SK-N-SH (cell line): ENCODE results near the gene ART5. TPM values are rescaled to one million over a fixed set of nuclear protein-coding genes. Genes with fewer than 3 reads are reported as not detected.

Source experiments
- CTCF ChIA-PET: fragments of 300-600, 350-600 bp; formaldehyde crosslinking; extraction: SDS; loops from one replicate; lab custom pipeline; 2021; lab: Yijun Ruan, JAX
- POLR2A ChIA-PET: fragments of 350-600 bp; sonication (Branson Sonifier 250); formaldehyde crosslinking; extraction: SDS; loops from one replicate; lab custom pipeline; 2020; ENCODE audit warnings: antibody characterized with exemption, inconsistent platforms; lab: Yijun Ruan, JAX
- DNase-seq: peaks from one replicate; pipeline ENCODE4 v3.0.0; 2012
- H2AFZ ChIP-seq: fragments of 200-600 bp; sonication (generic); 2 replicates; pipeline ENCODE4 v1.8.1; 2016; ENCODE audit warnings: antibody characterized with exemption, mild to moderate bottlenecking, low read depth
- H3F3A ChIP-seq: fragments of 200-600 bp; sonication (generic); replicated peaks from 2 replicates; pipeline ENCODE3; 2016; ENCODE audit warnings: antibody characterized with exemption, mild to moderate bottlenecking; ENCODE audit not compliant: insufficient read depth
- H3K27ac ChIP-seq, 2 experiments: fragments of 200-500 bp in 1 of 2; fragments of 200-600 bp in 1 of 2; sonication (Bioruptor generic) in 1 of 2; sonication (generic), shearing (Covaris generic) in 1 of 2; 2 replicates each; pipeline versions ENCODE4 v1.5.1 to v1.6.1; 2014 to 2016; ENCODE audit warnings: low read depth in 2 of 2, inconsistent platforms in 1 of 2, low read length in 1 of 2, mild to moderate bottlenecking in 1 of 2, mixed read lengths in 1 of 2
- H3K27me3 ChIP-seq: fragments of 200-600 bp; sonication (generic), shearing (Covaris generic); 2 replicates; pipeline ENCODE4 v1.6.1; 2016; ENCODE audit warnings: mixed run types; ENCODE audit not compliant: insufficient read depth
- H3K36me3 ChIP-seq, 2 experiments: fragments of 200-500 bp in 1 of 2; fragments of 200-600 bp in 1 of 2; sonication (Bioruptor generic) in 1 of 2; sonication (generic) in 1 of 2; replicated peaks in 1 of 2; 2 replicates each; pipeline versions ENCODE3 to v1.5.1; 2014 to 2016; ENCODE audit warnings: low read length in 1 of 2, mild to moderate bottlenecking in 1 of 2; ENCODE audit not compliant: insufficient read depth in 2 of 2, control insufficient read depth in 1 of 2
- H3K4me1 ChIP-seq, 2 experiments: fragments of 200-500 bp in 1 of 2; fragments of 200-600 bp in 1 of 2; sonication (Bioruptor generic) in 1 of 2; sonication (generic), shearing (Covaris generic) in 1 of 2; 2 replicates each; pipeline versions ENCODE4 v1.5.1 to v1.6.1; 2014 to 2016; ENCODE audit warnings: low read depth in 1 of 2, low read length in 1 of 2, mixed run types in 1 of 2; ENCODE audit not compliant: insufficient read depth in 2 of 2, control insufficient read depth in 1 of 2
- H3K4me2 ChIP-seq: fragments of 200-600 bp; sonication (generic), shearing (Covaris generic); 2 replicates; pipeline ENCODE4 v1.6.1; 2017; ENCODE audit warnings: mixed run types
- H3K4me3 ChIP-seq, 2 experiments: fragments of 200-500 bp in 1 of 2; fragments of 200-600 bp in 1 of 2; sonication (Bioruptor generic) in 1 of 2; sonication (generic), shearing (Covaris generic) in 1 of 2; 2 replicates each; pipeline versions ENCODE4 v1.5.1 to v1.8.1; 2014 to 2016; ENCODE audit warnings: low read depth in 2 of 2, inconsistent platforms in 1 of 2, low read length in 1 of 2, mild to moderate bottlenecking in 1 of 2, mixed read lengths in 1 of 2, moderate library complexity in 1 of 2
- H3K79me2 ChIP-seq: fragments of 200-600 bp; sonication (generic); 2 replicates; pipeline ENCODE4 v1.8.1; 2017; ENCODE audit warnings: mild to moderate bottlenecking; ENCODE audit not compliant: insufficient read depth
- H3K9ac ChIP-seq: fragments of 200-600 bp; sonication (generic); 2 replicates; pipeline ENCODE4 v1.6.1; 2017; ENCODE audit warnings: mixed run types
- H3K9me2 ChIP-seq: fragments of 200-600 bp; sonication (generic); 2 replicates; pipeline ENCODE4 v1.6.1; 2017; ENCODE audit warnings: mixed run types
- H3K9me3 ChIP-seq: fragments of 200-600 bp; sonication (generic); 2 replicates; pipeline ENCODE4 v1.6.1; 2017; ENCODE audit warnings: mixed run types, mild to moderate bottlenecking, moderate library complexity
- H4K20me1 ChIP-seq: fragments of 200-600 bp; sonication (generic); 2 replicates; pipeline ENCODE4 v1.6.1; 2017; ENCODE audit warnings: mild to moderate bottlenecking, mixed run types; ENCODE audit not compliant: insufficient read depth
- CHD2 ChIP-seq: fragments of 150-350 bp; IDR thresholded peaks from 2 replicates; pipeline ENCODE4 v1.6.1; 2018; ENCODE audit warnings: low read length; ENCODE audit not compliant: partially characterized antibody
- CTCF ChIP-seq: fragments of 200-600 bp; sonication (generic); IDR thresholded peaks from 2 replicates; pipeline ENCODE4 v1.6.1; 2017; ENCODE audit warnings: antibody characterized with exemption, mild to moderate bottlenecking, moderate library complexity
- ELF1 ChIP-seq: IDR thresholded peaks from 2 replicates; pipeline ENCODE4 v1.4.0; 2012
- EP300 ChIP-seq, 2 experiments: IDR thresholded peaks; 2 replicates each; pipeline versions ENCODE4 v1.4.0 to v1.6.1; 2012; ENCODE audit warnings: borderline replicate concordance in 1 of 2, low read depth in 1 of 2, low read length in 1 of 2
- FOSL2 ChIP-seq: IDR thresholded peaks from 2 replicates; pipeline ENCODE4 v1.4.0; 2012; ENCODE audit warnings: low read depth, mild to moderate bottlenecking, moderate library complexity, borderline replicate concordance
- IRF3 ChIP-seq: fragments of 150-350 bp; IDR thresholded peaks from 2 replicates; pipeline ENCODE4 v1.6.1; 2016; ENCODE audit warnings: mild to moderate bottlenecking, low read depth, low read length
- JUND ChIP-seq: IDR thresholded peaks from 2 replicates; pipeline ENCODE4 v1.4.0; 2012
- MXI1 ChIP-seq: IDR thresholded peaks from 2 replicates; pipeline ENCODE4 v1.6.1; 2012; ENCODE audit warnings: mild to moderate bottlenecking, low read depth, low read length, improper control_type of control experiment
- NFIC ChIP-seq: IDR thresholded peaks from 2 replicates; pipeline ENCODE4 v1.4.0; 2012; ENCODE audit warnings: borderline replicate concordance
- NRF1 ChIP-seq: IDR thresholded peaks from 2 replicates; pipeline ENCODE4 v1.6.1; 2012; ENCODE audit warnings: low read depth, mild to moderate bottlenecking, low read length
- RFX5 ChIP-seq: IDR thresholded peaks from 2 replicates; pipeline ENCODE4 v1.6.1; 2012; ENCODE audit warnings: mild to moderate bottlenecking, improper control_type of control experiment, low read length
- RXRA ChIP-seq: IDR thresholded peaks from 2 replicates; pipeline ENCODE4 v1.4.0; 2012; ENCODE audit warnings: low read depth, mild to moderate bottlenecking, borderline replicate concordance
- SIN3A ChIP-seq: IDR thresholded peaks from 2 replicates; pipeline ENCODE4 v1.6.1; 2012; ENCODE audit warnings: low read depth, mild to moderate bottlenecking, low read length, moderate library complexity, borderline replicate concordance
- SMC3 ChIP-seq: IDR thresholded peaks from 2 replicates; pipeline ENCODE4 v1.6.1; 2012; ENCODE audit warnings: low read depth, low read length, improper control_type of control experiment
- USF2 ChIP-seq: fragments of 150-350 bp; IDR thresholded peaks from 2 replicates; pipeline ENCODE4 v1.6.1; 2017; ENCODE audit warnings: antibody characterized with exemption, low read length, low read depth, borderline replicate concordance
- WGBS: methylation state at CpG from one replicate; pipeline ENCODE4 v1.1.6; 2017; ENCODE audit warnings: low lambda C conversion rate; 5-methylcytosine and 5-hydroxymethylcytosine counted together
- polyA plus RNA-seq, 3 experiments: library from polyadenylated mRNA; depleted of rRNA; stranded (reverse); fragments of >200 nt; gene quantifications; 2 replicates each; pipeline ENCODE4 v1.2.3, GENCODE V29; 2012

The ART5 gene
- polyA plus RNA-seq, 1 of the 3 experiments (the other 2 are of a cell fraction) = 0.59 TPM

GRCh38 chr11:3635641-3636375, 6.0 kb downstream of the ART5 start:
- DNase-seq = no peak
- Histone ChIP-seq H3K9ac (no peak overlapping the region), H3K79me2 (no peaks in the 10 kb centered on the region), H3K9me3 (no peaks in the 10 kb centered on the region), H3F3A (no peaks in the 10 kb centered on the region), H3K4me3 (no peak overlapping the region), H3K4me2 (no peak overlapping the region), H3K36me3 (no peaks in the 10 kb centered on the region), H2AFZ (no peak overlapping the region), H3K27ac (no peak overlapping the region), H3K27me3 (no peaks in the 10 kb centered on the region), H3K9me2 (no peaks in the 10 kb centered on the region), H3K4me1 (no peaks in the 10 kb centered on the region), H4K20me1 (no peaks in the 10 kb centered on the region)
- ChIA-PET POLR2A (no interaction called here), CTCF (interaction anchor here (0.5 kb wide), 1 partner anchor 484 kb away, joined by 3 read pairs; no protein-coding TSS in a partner anchor)
- WGBS = 74% methylated on average over 6 of the region's 15 CpGs
- no peak for TF ChIP-seq NFIC
- TF ChIP-seq RFX5 = no peak
- no peak for TF ChIP-seq RXRA
- TF ChIP-seq JUND = no peak
- no peak for TF ChIP-seq EP300 (IDR thresholded peaks at IDR 0.05; ENCODE audit: borderline replicate concordance in 1 of 2, low read depth in 1 of 2, low read length in 1 of 2)
- no peak for TF ChIP-seq CTCF
- TF ChIP-seq NRF1 = no peak
- no peak for TF ChIP-seq CHD2
- no peak for TF ChIP-seq FOSL2
- TF ChIP-seq IRF3 = no peak

- H3K27me3 ChIP-seq = no peaks in the 10 kb centered on the region
- no peak overlapping the region for H3K9ac ChIP-seq
- no peak overlapping the region for H3K27ac ChIP-seq
- no peaks in the 10 kb centered on the region for H3K9me3 ChIP-seq
- no peaks in the 10 kb centered on the region for H3K36me3 ChIP-seq
- H3K4me1 ChIP-seq = no peaks in the 10 kb centered on the region
- H3K4me2 ChIP-seq = no peak overlapping the region
- ChIA-PET CTCF (interaction anchor here (0.9 to 2.1 kb wide), 2 partner anchors 18 to 22 kb away, joined by 3 to 9 read pairs; no protein-coding TSS in a partner anchor), POLR2A (no interaction called here)
- no peaks in the 10 kb centered on the region for H4K20me1 ChIP-seq
- no peak overlapping the region for H2AFZ ChIP-seq
- no peaks in the 10 kb centered on the region for H3F3A ChIP-seq
- no peaks in the 10 kb centered on the region for H3K9me2 ChIP-seq
- DNase-seq = no peak
- no peaks in the 10 kb centered on the region for H3K79me2 ChIP-seq
- 51% methylated on average over 5 of the region's 5 CpGs for WGBS
- TF ChIP-seq ELF1 (no peak), SMC3 (no peak), USF2 (no peak), RXRA (no peak), JUND (no peak), NRF1 (no peak), MXI1 (no peak), SIN3A (no peak), EP300 (IDR thresholded peaks at IDR 0.05; ENCODE audit: borderline replicate concordance in 1 of 2, low read depth in 1 of 2, low read length in 1 of 2) (no peak)
- H3K4me3 ChIP-seq = no peak overlapping the region
Measured at GRCh38 chr11:3632070-3632660, 9.6 kb downstream of the ART5 start.
